ENCODE data around the gene DOCK9. TPM values are rescaled to one million over a fixed set of nuclear protein-coding genes. Genes with fewer than 3 reads are reported as not detected.

DOCK9 gene
- total RNA-seq, 2 donors from 2014 or later: 107 to 117 TPM

DNA sequence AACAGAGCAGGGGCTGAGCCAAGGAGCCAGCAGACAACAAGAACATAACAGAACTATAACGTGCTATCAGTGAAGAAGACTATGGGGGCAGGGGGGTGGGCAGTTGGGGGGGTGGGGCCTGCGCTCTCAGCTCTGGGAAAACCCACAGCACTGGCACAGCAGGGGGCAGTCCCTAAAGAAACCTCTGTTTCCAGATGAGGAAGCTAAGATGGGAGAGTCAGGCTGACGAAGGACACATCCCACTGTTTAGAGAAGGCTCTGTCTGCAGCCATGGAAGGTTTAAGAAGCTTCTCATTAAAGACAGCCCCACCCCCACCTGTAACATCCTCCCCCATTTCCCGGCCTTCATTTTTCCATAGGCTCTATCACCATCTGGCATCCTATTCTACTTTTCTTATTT lies 7.1 kb upstream of the DOCK9 start:
- intact Hi-C loops (cut with DNase I): no loop called here
- TF ChIP-seq, protein P1, sequence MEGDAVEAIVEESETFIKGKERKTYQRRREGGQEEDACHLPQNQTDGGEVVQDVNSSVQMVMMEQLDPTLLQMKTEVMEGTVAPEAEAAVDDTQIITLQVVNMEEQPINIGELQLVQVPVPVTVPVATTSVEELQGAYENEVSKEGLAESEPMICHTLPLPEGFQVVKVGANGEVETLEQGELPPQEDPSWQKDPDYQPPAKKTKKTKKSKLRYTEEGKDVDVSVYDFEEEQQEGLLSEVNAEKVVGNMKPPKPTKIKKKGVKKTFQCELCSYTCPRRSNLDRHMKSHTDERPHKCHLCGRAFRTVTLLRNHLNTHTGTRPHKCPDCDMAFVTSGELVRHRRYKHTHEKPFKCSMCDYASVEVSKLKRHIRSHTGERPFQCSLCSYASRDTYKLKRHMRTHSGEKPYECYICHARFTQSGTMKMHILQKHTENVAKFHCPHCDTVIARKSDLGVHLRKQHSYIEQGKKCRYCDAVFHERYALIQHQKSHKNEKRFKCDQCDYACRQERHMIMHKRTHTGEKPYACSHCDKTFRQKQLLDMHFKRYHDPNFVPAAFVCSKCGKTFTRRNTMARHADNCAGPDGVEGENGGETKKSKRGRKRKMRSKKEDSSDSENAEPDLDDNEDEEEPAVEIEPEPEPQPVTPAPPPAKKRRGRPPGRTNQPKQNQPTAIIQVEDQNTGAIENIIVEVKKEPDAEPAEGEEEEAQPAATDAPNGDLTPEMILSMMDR (IDR thresholded peaks at IDR 0.05): no peak
- no peak for TF ChIP-seq POLR2AphosphoS5 (IDR thresholded peaks at IDR 0.05)
- no peak for TF ChIP-seq POLR2A (IDR thresholded peaks at IDR 0.05)
- H3K27ac ChIP-seq: peak overlapping the region in 1 of 2 donors; percentile 30
- DNase-seq (ENCODE audit: low spot score): no peak
- H3K4me3 ChIP-seq: no peak overlapping the region
- no peaks in the 10 kb centered on the region for H3K27me3 ChIP-seq (replicated peaks; ENCODE audit: insufficient read depth)
- no peaks in the 10 kb centered on the region for H3K9me3 ChIP-seq
- H3K36me3 ChIP-seq: no peaks in the 10 kb centered on the region
- H3K4me1 ChIP-seq (replicated peaks): no peaks in the 10 kb centered on the region
- WGBS: 80% methylated on average over 4 of the region's 4 CpGs

DNA sequence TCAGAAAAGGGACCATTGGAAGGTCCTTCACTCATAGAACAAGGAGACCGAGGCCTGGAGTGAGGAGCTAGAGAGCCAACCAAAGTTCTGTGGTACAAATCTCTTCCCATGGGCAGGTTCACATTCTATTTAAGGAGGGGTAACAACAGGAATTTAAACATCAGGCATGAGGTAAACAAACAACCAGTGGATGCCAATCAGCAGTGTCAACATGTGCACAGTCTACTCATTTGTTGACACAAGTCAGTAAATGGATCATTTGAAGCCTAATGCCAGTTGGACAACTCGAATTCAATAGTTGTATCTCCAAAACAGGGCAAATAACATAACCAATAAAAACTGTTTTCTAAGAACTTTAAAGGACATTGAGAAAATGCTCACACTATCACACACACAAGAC lies 6.3 kb upstream of the DOCK9 start:
- peak; percentile 32 for DNase-seq (ENCODE audit: low spot score)
- WGBS: 61% methylated on average over 2 of the region's 2 CpGs
- no peaks in the 10 kb centered on the region for H3K27me3 ChIP-seq (replicated peaks; ENCODE audit: insufficient read depth)
- intact Hi-C loops (cut with DNase I): no loop called here
- H3K27ac ChIP-seq: peak overlapping the region in 1 of 2 donors; percentile 30
- H3K9me3 ChIP-seq: no peaks in the 10 kb centered on the region
- no peaks in the 10 kb centered on the region for H3K36me3 ChIP-seq
- H3K4me3 ChIP-seq: no peak overlapping the region
- TF ChIP-seq POLR2A (IDR thresholded peaks at IDR 0.05) (no peak), POLR2AphosphoS5 (IDR thresholded peaks at IDR 0.05) (peak; percentile 72)
- TF ChIP-seq, protein P1 (IDR thresholded peaks at IDR 0.05): no peak
- H3K4me1 ChIP-seq (replicated peaks): no peaks in the 10 kb centered on the region

DNA sequence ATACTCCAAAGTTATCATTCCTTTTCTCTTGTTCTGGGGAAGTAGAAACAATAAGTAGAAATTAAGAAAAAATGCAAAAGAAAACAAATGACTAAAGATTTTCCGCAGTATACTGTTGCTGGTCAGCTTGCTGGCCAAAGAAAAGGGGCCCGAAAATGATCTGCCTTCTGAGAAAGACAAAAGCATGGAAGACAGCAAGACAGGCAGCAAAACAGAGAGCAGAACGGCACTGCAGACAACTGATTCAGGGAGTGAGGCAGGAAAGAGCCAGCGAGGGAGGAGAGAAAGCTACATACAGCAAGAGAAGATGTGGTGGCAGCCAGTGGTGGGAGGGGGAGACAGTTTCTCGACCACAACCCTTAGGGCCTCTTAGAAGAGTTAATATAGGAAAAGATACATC lies 5.3 kb upstream of the DOCK9 start:
- Histone ChIP-seq H3K27me3 (replicated peaks; ENCODE audit: insufficient read depth) (no peaks in the 10 kb centered on the region), H3K4me1 (replicated peaks) (no peaks in the 10 kb centered on the region), H3K27ac (no peak overlapping the region), H3K9me3 (no peaks in the 10 kb centered on the region), H3K36me3 (no peaks in the 10 kb centered on the region), H3K4me3 (no peak overlapping the region)
- WGBS: 92% methylated on average over 5 of the region's 5 CpGs
- DNase-seq (ENCODE audit: low spot score): no peak
- intact Hi-C loops (cut with DNase I): no loop called here
- TF ChIP-seq POLR2A (IDR thresholded peaks at IDR 0.05): no peak
- TF ChIP-seq POLR2AphosphoS5 (IDR thresholded peaks at IDR 0.05): no peak
- TF ChIP-seq, protein P1 (IDR thresholded peaks at IDR 0.05): no peak

DNA sequence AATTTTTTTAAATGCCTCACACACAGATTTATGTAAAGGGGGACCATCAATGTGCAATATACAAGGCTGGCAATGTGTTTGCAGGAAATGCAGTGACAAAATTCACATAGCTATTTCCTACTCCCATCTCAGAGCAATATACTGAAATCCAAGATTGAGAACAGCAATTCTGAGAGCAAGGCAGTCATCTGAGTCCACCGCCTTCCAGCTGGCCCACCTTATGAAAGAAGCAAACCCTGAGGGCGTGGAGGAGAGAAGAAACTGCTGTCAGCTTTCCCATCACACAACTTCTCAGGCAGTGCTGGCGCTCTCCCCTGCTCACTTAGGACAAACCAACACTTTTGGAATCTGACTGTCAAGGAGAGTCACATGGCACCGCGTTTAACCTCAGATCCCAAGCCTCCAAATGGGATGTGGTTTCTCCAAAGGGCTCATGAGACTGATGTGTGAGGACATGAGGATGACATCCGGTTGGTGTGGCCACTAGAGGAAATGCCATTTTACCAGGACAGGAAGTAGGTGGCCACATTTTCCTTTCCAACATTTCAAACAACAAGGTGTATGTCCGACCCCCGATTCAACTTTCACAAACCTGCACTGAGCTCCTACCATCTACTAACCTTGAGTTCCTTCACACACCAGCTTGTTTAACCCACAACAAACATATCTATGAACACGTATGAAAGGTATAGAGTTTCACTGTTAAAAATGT lies 3.7 kb upstream of the DOCK9 start:
- TF ChIP-seq, protein P1 (IDR thresholded peaks at IDR 0.05): no peak
- TF ChIP-seq POLR2A (IDR thresholded peaks at IDR 0.05) (no peak), POLR2AphosphoS5 (IDR thresholded peaks at IDR 0.05) (no peak)
- H3K27me3 ChIP-seq (replicated peaks; ENCODE audit: insufficient read depth): no peaks in the 10 kb centered on the region
- no peaks in the 10 kb centered on the region for H3K36me3 ChIP-seq
- DNase-seq (ENCODE audit: low spot score): no peak
- H3K4me3 ChIP-seq: no peak overlapping the region
- no peaks in the 10 kb centered on the region for H3K4me1 ChIP-seq (replicated peaks)
- no peaks in the 10 kb centered on the region for H3K9me3 ChIP-seq
- 81% methylated on average over 9 of the region's 9 CpGs for WGBS
- no peak overlapping the region for H3K27ac ChIP-seq
- intact Hi-C loops (cut with DNase I): no loop called here

DNA sequence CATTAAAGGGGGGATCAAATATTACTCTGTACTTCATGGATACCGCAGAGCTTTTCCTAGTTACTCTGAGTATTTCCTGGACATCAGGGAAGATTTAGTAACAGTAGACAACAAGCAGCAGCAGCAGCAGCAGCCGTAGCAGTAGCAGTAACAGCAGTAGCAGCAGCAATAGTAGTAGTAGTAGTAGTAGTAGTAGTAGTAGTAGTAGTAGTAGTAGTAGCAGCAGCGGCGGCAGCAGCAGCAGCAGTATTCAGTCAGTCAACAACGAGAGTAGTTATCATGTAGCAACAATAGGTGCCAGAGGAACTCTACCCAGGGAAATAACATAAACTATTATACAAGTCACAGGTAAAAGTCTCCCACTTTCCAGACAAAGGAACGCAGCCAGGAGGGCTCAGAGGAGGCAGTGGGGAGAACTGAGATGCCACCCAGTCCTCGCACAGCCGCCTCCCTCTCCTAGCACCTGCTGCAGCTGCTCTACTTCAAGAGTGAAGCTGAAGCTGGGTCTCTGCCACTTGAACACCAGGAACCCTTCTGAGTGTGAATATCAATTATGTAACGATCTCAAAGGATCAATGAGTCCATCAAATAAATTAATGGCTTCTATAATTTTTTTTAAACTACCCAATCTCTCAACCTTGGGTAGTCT lies 1.3 kb upstream of the DOCK9 start:
- DNase-seq (ENCODE audit: low spot score): no peak
- Histone ChIP-seq H3K27ac (peak overlapping the region in 1 of 2 donors; percentile 8), H3K27me3 (replicated peaks; ENCODE audit: insufficient read depth) (no peaks in the 10 kb centered on the region), H3K4me1 (replicated peaks) (no peaks in the 10 kb centered on the region), H3K36me3 (no peaks in the 10 kb centered on the region), H3K9me3 (no peaks in the 10 kb centered on the region), H3K4me3 (no peak overlapping the region)
- intact Hi-C loops (cut with DNase I): no loop called here
- 84% methylated on average over 9 of the region's 9 CpGs for WGBS
- TF ChIP-seq POLR2AphosphoS5 (IDR thresholded peaks at IDR 0.05): no peak
- TF ChIP-seq POLR2A (IDR thresholded peaks at IDR 0.05): no peak
- TF ChIP-seq, protein P1 (IDR thresholded peaks at IDR 0.05): no peak

All from prostate gland (tissue), 2 donors.